ENCODE data around the gene IVD. TPM values are rescaled to one million over a fixed set of nuclear protein-coding genes. Genes with fewer than 3 reads are reported as not detected.

Gene IVD
- total and polyA plus RNA-seq, 4 donors, result 40.3 to 156 (median 94.4) TPM

- TF ChIP-seq, protein P1, sequence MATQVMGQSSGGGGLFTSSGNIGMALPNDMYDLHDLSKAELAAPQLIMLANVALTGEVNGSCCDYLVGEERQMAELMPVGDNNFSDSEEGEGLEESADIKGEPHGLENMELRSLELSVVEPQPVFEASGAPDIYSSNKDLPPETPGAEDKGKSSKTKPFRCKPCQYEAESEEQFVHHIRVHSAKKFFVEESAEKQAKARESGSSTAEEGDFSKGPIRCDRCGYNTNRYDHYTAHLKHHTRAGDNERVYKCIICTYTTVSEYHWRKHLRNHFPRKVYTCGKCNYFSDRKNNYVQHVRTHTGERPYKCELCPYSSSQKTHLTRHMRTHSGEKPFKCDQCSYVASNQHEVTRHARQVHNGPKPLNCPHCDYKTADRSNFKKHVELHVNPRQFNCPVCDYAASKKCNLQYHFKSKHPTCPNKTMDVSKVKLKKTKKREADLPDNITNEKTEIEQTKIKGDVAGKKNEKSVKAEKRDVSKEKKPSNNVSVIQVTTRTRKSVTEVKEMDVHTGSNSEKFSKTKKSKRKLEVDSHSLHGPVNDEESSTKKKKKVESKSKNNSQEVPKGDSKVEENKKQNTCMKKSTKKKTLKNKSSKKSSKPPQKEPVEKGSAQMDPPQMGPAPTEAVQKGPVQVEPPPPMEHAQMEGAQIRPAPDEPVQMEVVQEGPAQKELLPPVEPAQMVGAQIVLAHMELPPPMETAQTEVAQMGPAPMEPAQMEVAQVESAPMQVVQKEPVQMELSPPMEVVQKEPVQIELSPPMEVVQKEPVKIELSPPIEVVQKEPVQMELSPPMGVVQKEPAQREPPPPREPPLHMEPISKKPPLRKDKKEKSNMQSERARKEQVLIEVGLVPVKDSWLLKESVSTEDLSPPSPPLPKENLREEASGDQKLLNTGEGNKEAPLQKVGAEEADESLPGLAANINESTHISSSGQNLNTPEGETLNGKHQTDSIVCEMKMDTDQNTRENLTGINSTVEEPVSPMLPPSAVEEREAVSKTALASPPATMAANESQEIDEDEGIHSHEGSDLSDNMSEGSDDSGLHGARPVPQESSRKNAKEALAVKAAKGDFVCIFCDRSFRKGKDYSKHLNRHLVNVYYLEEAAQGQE (IDR thresholded peaks at IDR 0.05), result peak; percentile 94
- no peak for TF ChIP-seq HNF4A (conservative IDR thresholded peaks at IDR 0.05)
- DNase-seq (ENCODE audit: low spot score), result no peak
- H3K4me3 ChIP-seq (ENCODE audit: low read depth in 1 of 3, low read length in 3 of 3), result peak overlapping the region in 2 of 3 donors; percentile 9 to 27
- H3K9ac ChIP-seq (ENCODE audit: low read depth in 1 of 2, low read length in 2 of 2), result no peak overlapping the region
- H3K9me3 ChIP-seq (ENCODE audit: control insufficient read depth in 4 of 4, low read length in 3 of 4), result no peaks in the 10 kb centered on the region
- WGBS, result 87% methylated on average over 9 of the region's 9 CpGs
- H3K36me3 ChIP-seq (ENCODE audit: control insufficient read depth in 4 of 4, insufficient read depth in 3 of 4, low read depth in 1 of 4, low read length in 3 of 4), result peaks cover 18 to 60% (median 40%) of the 10 kb centered on the region in 4 donors
- peaks cover 9 to 25% (median 20%) of the 10 kb centered on the region in 4 donors for H3K4me1 ChIP-seq (ENCODE audit: control insufficient read depth in 4 of 4, insufficient read depth in 4 of 4, low read length in 3 of 4)
- peak overlapping the region; percentile 61 to 72 for H3K27ac ChIP-seq (ENCODE audit: low read depth in 1 of 2, low read length in 2 of 2)
- H3K27me3 ChIP-seq (ENCODE audit: control insufficient read depth in 4 of 4, insufficient read depth in 4 of 4, low read length in 3 of 4), result no peaks in the 10 kb centered on the region
Measured at GRCh38 chr15:40413036-40413435, 7.4 kb downstream of the IVD start.

DNA sequence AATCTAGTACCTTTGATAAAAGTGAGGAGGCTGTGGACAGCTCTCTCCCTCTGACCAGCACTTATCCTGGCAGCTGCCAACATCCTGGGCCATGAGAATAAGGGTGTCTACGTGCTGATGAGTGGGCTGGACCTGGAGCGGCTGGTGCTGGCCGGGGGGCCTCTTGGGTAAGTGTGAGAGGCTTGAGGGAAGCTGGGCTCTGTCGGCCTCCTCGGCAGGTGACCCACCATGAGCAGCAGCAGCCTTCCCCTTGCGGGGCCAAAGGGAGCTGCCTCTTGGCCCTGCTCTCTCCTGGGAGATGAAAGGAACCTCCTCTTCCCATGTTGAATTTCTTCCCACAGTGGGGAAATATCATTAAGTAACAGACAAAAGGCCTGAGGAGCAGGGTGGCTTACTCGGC lies 9.2 kb downstream of the IVD start:
- WGBS, result 95% methylated on average over 7 of the region's 7 CpGs
- H3K4me1 ChIP-seq (ENCODE audit: control insufficient read depth in 4 of 4, insufficient read depth in 4 of 4, low read length in 3 of 4), result peaks cover 9 to 25% (median 20%) of the 10 kb centered on the region in 4 donors

More for the DNA sequence above, 9.2 kb downstream of the IVD start:
- no peak for TF ChIP-seq EGR1 (IDR thresholded peaks at IDR 0.05; ENCODE audit: low read depth in 2 of 2)
- TF ChIP-seq, protein P1 (IDR thresholded peaks at IDR 0.05), result no peak
- no peak for TF ChIP-seq TAF1 (conservative IDR thresholded peaks at IDR 0.05)
- no peak for TF ChIP-seq HNF4G (IDR thresholded peaks at IDR 0.05)
- no peak for TF ChIP-seq RXRA (IDR thresholded peaks at IDR 0.05)
- no peak for TF ChIP-seq RAD21 (IDR thresholded peaks at IDR 0.05)
- no peak for TF ChIP-seq FOXA1 (IDR thresholded peaks at IDR 0.05)
- TF ChIP-seq GABPA (IDR thresholded peaks at IDR 0.05 in 1 of 2, conservative IDR thresholded peaks at IDR 0.05 in 1 of 2), result no peak
- TF ChIP-seq SP1 (IDR thresholded peaks at IDR 0.05), result no peak
- TF ChIP-seq ZBTB33 (IDR thresholded peaks at IDR 0.05), result no peak
- TF ChIP-seq CTCF (IDR thresholded peaks at IDR 0.05; ENCODE audit: low read depth, low read length, missing input control), result no peak
- TF ChIP-seq, protein P2, sequence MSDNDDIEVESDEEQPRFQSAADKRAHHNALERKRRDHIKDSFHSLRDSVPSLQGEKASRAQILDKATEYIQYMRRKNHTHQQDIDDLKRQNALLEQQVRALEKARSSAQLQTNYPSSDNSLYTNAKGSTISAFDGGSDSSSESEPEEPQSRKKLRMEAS (IDR thresholded peaks at IDR 0.05), result no peak
- TF ChIP-seq JUND (IDR thresholded peaks at IDR 0.05), result no peak
- no peak for TF ChIP-seq YY1 (IDR thresholded peaks at IDR 0.05)
- no peak for TF ChIP-seq NR2F2 (IDR thresholded peaks at IDR 0.05)
- TF ChIP-seq, protein P3, sequence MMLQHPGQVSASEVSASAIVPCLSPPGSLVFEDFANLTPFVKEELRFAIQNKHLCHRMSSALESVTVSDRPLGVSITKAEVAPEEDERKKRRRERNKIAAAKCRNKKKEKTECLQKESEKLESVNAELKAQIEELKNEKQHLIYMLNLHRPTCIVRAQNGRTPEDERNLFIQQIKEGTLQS (IDR thresholded peaks at IDR 0.05), result no peak
- no peak for TF ChIP-seq HNF4A (conservative IDR thresholded peaks at IDR 0.05)
- no peak for TF ChIP-seq FOXA2 (IDR thresholded peaks at IDR 0.05)
- no peak for DNase-seq (ENCODE audit: low spot score)
- Histone ChIP-seq H3K27me3 (ENCODE audit: control insufficient read depth in 4 of 4, insufficient read depth in 4 of 4, low read length in 3 of 4) (no peaks in the 10 kb centered on the region), H3K36me3 (ENCODE audit: control insufficient read depth in 4 of 4, insufficient read depth in 3 of 4, low read depth in 1 of 4, low read length in 3 of 4) (peaks cover 13 to 62% (median 40%) of the 10 kb centered on the region in 4 donors), H3K4me3 (ENCODE audit: low read depth in 1 of 3, low read length in 3 of 3) (no peak overlapping the region), H3K9me3 (ENCODE audit: control insufficient read depth in 4 of 4, low read length in 3 of 4) (no peaks in the 10 kb centered on the region), H3K27ac (ENCODE audit: low read depth in 1 of 2, low read length in 2 of 2) (no peak overlapping the region), H3K9ac (ENCODE audit: low read depth in 1 of 2, low read length in 2 of 2) (no peak overlapping the region)

All from liver (tissue), 9 donors.